K562 (cell line): ENCODE measurements around the gene NR6A1. TPM values are rescaled to one million over a fixed set of nuclear protein-coding genes. Genes with fewer than 3 reads are reported as not detected.

ENCODE experiments used
- CEBPB ChIP-seq: fragments of 450-650 bp; IDR thresholded peaks from 2 replicates; pipeline ENCODE4 v1.6.1; 2016; ENCODE audit warnings: missing genetic modification characterization, missing compliant biosample characterization
- CREB3L1 ChIP-seq: fragments of 450-650 bp; IDR thresholded peaks from 2 replicates; pipeline ENCODE4 v1.6.1; 2014; ENCODE audit warnings: low read depth, mild to moderate bottlenecking, moderate library complexity, borderline replicate concordance
- CREM ChIP-seq: IDR thresholded peaks from 2 replicates; pipeline ENCODE4 v1.6.1; 2014; ENCODE audit warnings: antibody characterized with exemption, low read depth
- ELF4 ChIP-seq: fragments of 450-650 bp; formaldehyde crosslinking; IDR thresholded peaks from 2 replicates; pipeline ENCODE4 v1.4.0; 2022; ENCODE audit warnings: missing genetic modification characterization
- KDM5B ChIP-seq: fragments of 200-600 bp; sonication (generic); IDR thresholded peaks from 2 replicates; pipeline ENCODE4 v1.6.1; 2012; ENCODE audit warnings: low read depth, mild to moderate bottlenecking, moderate library complexity, low read length, control low read depth, inconsistent platforms; ENCODE audit not compliant: insufficient replicate concordance
- PML ChIP-seq: IDR thresholded peaks from 2 replicates; pipeline ENCODE4 v1.6.1; 2012; ENCODE audit warnings: low read length, inconsistent platforms
- POLR2A ChIP-seq: fragments of 450-650 bp; conservative IDR thresholded peaks from 2 replicates; pipeline ENCODE4 v1.6.1; 2016
- POLR2B ChIP-seq: fragments of 450-650 bp; IDR thresholded peaks from 2 replicates; pipeline ENCODE4 v1.6.1; 2018; ENCODE audit warnings: low read depth; ENCODE audit not compliant: partially characterized antibody
- RAD51 ChIP-seq: fragments of 450-650 bp; IDR thresholded peaks from 2 replicates; pipeline ENCODE4 v1.7.1; 2016; ENCODE audit warnings: low read depth, mild to moderate bottlenecking, borderline replicate concordance
- REST ChIP-seq, 2 experiments: fragments of 450-650 bp; formaldehyde crosslinking in 1 of 2; IDR thresholded peaks; 2 replicates each; pipeline versions ENCODE4 v1.4.0 to v1.6.1; 2014 to 2020; ENCODE audit warnings: mild to moderate bottlenecking in 2 of 2, borderline replicate concordance in 1 of 2, low read depth in 1 of 2
- STAG1 ChIP-seq: sonication (generic); formaldehyde crosslinking; IDR thresholded peaks from 2 replicates; pipeline ENCODE4 v1.5.0; 2020; ENCODE audit warnings: missing genetic modification reagents, borderline replicate concordance
- SUPT5H ChIP-seq: fragments of 450-650 bp; IDR thresholded peaks from 2 replicates; pipeline ENCODE4 v1.6.1; 2016
- TAF1 ChIP-seq: IDR thresholded peaks from 2 replicates; pipeline ENCODE4 v1.6.1; 2011; ENCODE audit warnings: mild to moderate bottlenecking, low read length, moderate library complexity; ENCODE audit not compliant: insufficient read depth, control insufficient read depth, severe bottlenecking; ENCODE audit errors: extremely low read depth
- WHSC1 ChIP-seq: IDR thresholded peaks from one replicate; pipeline ENCODE4 v1.6.1; 2012; ENCODE audit warnings: low read length, control low read depth, inconsistent platforms
- ZNF224 ChIP-seq: sonication (generic); formaldehyde crosslinking; IDR thresholded peaks from 2 replicates; pipeline ENCODE4 v1.8.0; 2022; ENCODE audit warnings: mild to moderate bottlenecking, missing genetic modification reagents
- ZNF253 ChIP-seq: fragments of 250-450 bp; sonication (Bioruptor Pico); conservative IDR thresholded peaks from 2 replicates; pipeline ENCODE4 v1.6.1; 2021; ENCODE audit warnings: mild to moderate bottlenecking
- ZNF263 ChIP-seq: sonication (generic); formaldehyde crosslinking; IDR thresholded peaks from 2 replicates; pipeline ENCODE4 v1.8.0; 2022; ENCODE audit warnings: mild to moderate bottlenecking, missing genetic modification reagents, borderline replicate concordance
- polyA plus RNA-seq, 8 experiments: library from polyadenylated mRNA; depleted of rRNA in 4 of 8; stranded (reverse) in 5 of 8; unstranded in 3 of 8; fragments of >200 nt; fragmentation: Nextera tagmentation in 2 of 8; fragmentation: Illumina TruSeq in 1 of 8; extraction: Ambion mirVana in 2 of 8; extraction: Trizol in 1 of 8; gene quantifications; 2 replicates each; pipeline versions ENCODE4 v1.2.1 to v1.2.3, GENCODE V29; 2011 to 2014; ENCODE audit warnings: inconsistent platforms in 1 of 8, missing spikeins in 1 of 8
- total RNA-seq, 7 experiments: library from RNA; depleted of rRNA in 6 of 7; stranded (reverse); fragments of >200 nt in 6 of 7; fragmentation: Illumina TruSeq in 2 of 7; extraction: Trizol in 2 of 7; gene quantifications; 2 replicates each; pipeline versions ENCODE4 v1.2.1 to v1.2.3, GENCODE V29; 2011 to 2021; ENCODE audit warnings: low replicate concordance in 1 of 7

The NR6A1 gene
- total and polyA plus RNA-seq, 9 of the 15 experiments (the other 6 are each of a cell fraction or from before 2014, with no cell fraction given) = 9.7 to 55.4 (median 28.3) TPM

- TF ChIP-seq RAD51 = peak; percentile 78; the same call in 1 of the 2 replicates
- peak; percentile 63 for TF ChIP-seq TAF1
- peak; percentile 21; the same call in 1 of the 2 replicates for TF ChIP-seq CREM
- peak; percentile 49; the same call in 1 of the 2 replicates for TF ChIP-seq SUPT5H
- no peak for TF ChIP-seq ZNF253 (CRISPR knock-in tag)
- no peak for TF ChIP-seq WHSC1
- peak; percentile 82 for TF ChIP-seq CEBPB (tag)
- peak; percentile 44; the same call in 1 of the 2 replicates for TF ChIP-seq ZNF263
- 0 out of 2 replicates have a peak, but pooled peaks have one; percentile 30 for TF ChIP-seq PML
- no peak for TF ChIP-seq STAG1
- no peak for TF ChIP-seq CREB3L1
- TF ChIP-seq ELF4 (CRISPR knock-in tag) = 0 out of 2 replicates have a peak, but pooled peaks have one; percentile 25
- no peak for TF ChIP-seq ZNF224 (CRISPR knock-in tag)
- TF ChIP-seq KDM5B = peak; percentile 45
- TF ChIP-seq POLR2A = peak; percentile 66; the same call in 1 of the 2 replicates
- TF ChIP-seq REST (IDR thresholded peaks at IDR 0.05; ENCODE audit: borderline replicate concordance) = peak; percentile 49
- no peak for TF ChIP-seq REST (CRISPR knock-in tag; IDR thresholded peaks at IDR 0.05; ENCODE audit: low read depth)
- peak; percentile 39 for TF ChIP-seq POLR2B
These were observed 112.7 kb downstream of the NR6A1 start (continued) for GRCh38 chr9:124658165-124659017.
